GM19467 (cell line): ENCODE results near the gene C7orf33.
"Not testable (repeated sequence)": the region's sequence is repeated elsewhere in the genome, so short reads cannot be mapped to it uniquely, and the experiment has no call there.

Experiments
- ATAC-seq: cut with Tn5 transposase; IDR thresholded peaks from one replicate; pipeline ENCODE4 v1.9.1; 2021; ENCODE audit warnings: mild to moderate bottlenecking, moderate library complexity; ENCODE audit not compliant: unreplicated experiment

The C7orf33 gene

GRCh38 chr7:148590471-148590870 lies at the start of gene C7orf33:
Gene C7orf33 (plus strand): TSS chr7:148590766. CDS start chr7:148590926, 160 bp downstream.
- no peak for ATAC-seq

- ATAC-seq: no peak
Measured at GRCh38 chr7:148541891-148542504, 48.6 kb upstream of the C7orf33 start.

- ATAC-seq: no peak
Measured at GRCh38 chr7:148543302-148543701, 47.3 kb upstream of the C7orf33 start.

- ATAC-seq: no peak
Measured at GRCh38 chr7:148545172-148545571, 45.4 kb upstream of the C7orf33 start.

GRCh38 chr7:148545932-148546331 lies 44.6 kb upstream of the C7orf33 start:
- no peak for ATAC-seq

- no peak for ATAC-seq
Measured at GRCh38 chr7:148546857-148547256, 43.7 kb upstream of the C7orf33 start.

- ATAC-seq: no peak
Measured at GRCh38 chr7:148547951-148548350, 42.6 kb upstream of the C7orf33 start.

- peak; percentile 70 for ATAC-seq
Measured at GRCh38 chr7:148553979-148554378, 36.6 kb upstream of the C7orf33 start.

- ATAC-seq: no peak
Measured at GRCh38 chr7:148556892-148557291, 33.7 kb upstream of the C7orf33 start.

GRCh38 chr7:148558914-148559313 lies 31.7 kb upstream of the C7orf33 start:
- ATAC-seq: no peak

- ATAC-seq: no peak
Measured at GRCh38 chr7:148561099-148561498, 29.5 kb upstream of the C7orf33 start.

- no peak for ATAC-seq
Measured at GRCh38 chr7:148563583-148564274, 26.8 kb upstream of the C7orf33 start.

GRCh38 chr7:148564275-148564951 lies 26.2 kb upstream of the C7orf33 start:
- ATAC-seq: peak; percentile 69

GRCh38 chr7:148566736-148567135 lies 23.8 kb upstream of the C7orf33 start:
- ATAC-seq: no peak

GRCh38 chr7:148567524-148567923 lies 23.0 kb upstream of the C7orf33 start:
- ATAC-seq: no peak

- no peak for ATAC-seq
Measured at GRCh38 chr7:148570510-148570909, 20.1 kb upstream of the C7orf33 start.

- ATAC-seq: not testable (repeated sequence)
Measured at GRCh38 chr7:148570973-148571372, 19.6 kb upstream of the C7orf33 start.

- no peak for ATAC-seq
Measured at GRCh38 chr7:148571381-148571780, 19.2 kb upstream of the C7orf33 start.

- no peak for ATAC-seq
Measured at GRCh38 chr7:148572067-148572522, 18.5 kb upstream of the C7orf33 start.

- not testable (repeated sequence) for ATAC-seq
Measured at GRCh38 chr7:148573581-148573980, 17.0 kb upstream of the C7orf33 start.

- peak; percentile 77 for ATAC-seq
Measured at GRCh38 chr7:148575640-148576411, 14.7 kb upstream of the C7orf33 start.
